AG09309 (cell line): ENCODE results near the gene NELFCD.

ENCODE experiments used
- DNase-seq: peaks from one replicate; pipeline ENCODE4 v3.0.0-alpha.2; 2010; ENCODE audit warnings: low read depth
- H3K4me3 ChIP-seq: 2 replicates; pipeline ENCODE4 v1.5.1; 2011; ENCODE audit warnings: mild to moderate bottlenecking, low read depth, low read length, moderate library complexity; ENCODE audit not compliant: control insufficient read depth
- TF ChIP-seq, protein P1 (sequence below): IDR thresholded peaks from 2 replicates; pipeline ENCODE4 v1.5.1; 2011; ENCODE audit warnings: mild to moderate bottlenecking, low read depth, low read length, inconsistent platforms; ENCODE audit not compliant: insufficient read depth, control insufficient read depth; ENCODE audit errors: missing control alignments

NELFCD gene

DNA sequence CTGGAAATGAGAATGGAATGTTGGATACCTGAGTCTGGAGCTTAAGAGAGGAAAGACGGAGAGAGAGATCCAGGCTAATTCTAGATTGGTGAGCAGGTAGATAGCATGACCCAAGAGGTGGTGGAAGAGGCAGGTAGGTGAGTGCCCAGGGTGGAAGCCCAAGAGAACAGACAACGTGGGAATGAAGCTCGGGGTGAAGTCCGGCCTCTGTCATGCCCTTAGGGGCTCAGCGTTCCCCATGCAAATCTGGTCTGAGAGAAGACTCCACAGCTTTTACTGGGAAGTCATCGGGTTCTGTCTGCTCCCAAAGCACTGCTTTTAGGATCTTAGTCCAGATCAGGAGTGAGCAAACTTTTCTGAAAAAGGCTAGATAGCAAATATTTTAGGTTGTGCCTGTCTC lies 3.6 kb downstream of the NELFCD start:
- DNase-seq, result no peak
- no peak overlapping the region for H3K4me3 ChIP-seq
- TF ChIP-seq, protein P1, sequence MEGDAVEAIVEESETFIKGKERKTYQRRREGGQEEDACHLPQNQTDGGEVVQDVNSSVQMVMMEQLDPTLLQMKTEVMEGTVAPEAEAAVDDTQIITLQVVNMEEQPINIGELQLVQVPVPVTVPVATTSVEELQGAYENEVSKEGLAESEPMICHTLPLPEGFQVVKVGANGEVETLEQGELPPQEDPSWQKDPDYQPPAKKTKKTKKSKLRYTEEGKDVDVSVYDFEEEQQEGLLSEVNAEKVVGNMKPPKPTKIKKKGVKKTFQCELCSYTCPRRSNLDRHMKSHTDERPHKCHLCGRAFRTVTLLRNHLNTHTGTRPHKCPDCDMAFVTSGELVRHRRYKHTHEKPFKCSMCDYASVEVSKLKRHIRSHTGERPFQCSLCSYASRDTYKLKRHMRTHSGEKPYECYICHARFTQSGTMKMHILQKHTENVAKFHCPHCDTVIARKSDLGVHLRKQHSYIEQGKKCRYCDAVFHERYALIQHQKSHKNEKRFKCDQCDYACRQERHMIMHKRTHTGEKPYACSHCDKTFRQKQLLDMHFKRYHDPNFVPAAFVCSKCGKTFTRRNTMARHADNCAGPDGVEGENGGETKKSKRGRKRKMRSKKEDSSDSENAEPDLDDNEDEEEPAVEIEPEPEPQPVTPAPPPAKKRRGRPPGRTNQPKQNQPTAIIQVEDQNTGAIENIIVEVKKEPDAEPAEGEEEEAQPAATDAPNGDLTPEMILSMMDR, result no peak

DNA sequence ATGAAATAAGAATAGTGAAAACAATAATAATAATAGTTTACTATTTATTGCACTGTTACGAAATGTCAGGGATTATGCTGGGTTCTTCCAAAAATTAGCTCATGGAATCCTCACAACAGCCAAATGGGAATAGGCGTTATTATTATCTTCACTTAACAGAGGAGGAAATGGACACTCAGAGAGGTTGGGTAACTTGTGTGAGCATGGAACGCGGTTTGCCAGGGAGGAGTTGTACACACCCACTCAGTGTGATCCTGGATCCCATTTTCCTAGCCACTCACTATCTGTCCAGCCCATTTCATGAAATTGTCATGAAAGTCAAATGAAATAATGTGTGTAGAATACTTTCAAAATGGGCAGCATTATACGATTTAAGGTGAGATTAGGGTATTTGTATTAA lies 4.6 kb downstream of the NELFCD start:
- TF ChIP-seq, protein P1, result no peak
- DNase-seq, result no peak
- no peak overlapping the region for H3K4me3 ChIP-seq

DNA sequence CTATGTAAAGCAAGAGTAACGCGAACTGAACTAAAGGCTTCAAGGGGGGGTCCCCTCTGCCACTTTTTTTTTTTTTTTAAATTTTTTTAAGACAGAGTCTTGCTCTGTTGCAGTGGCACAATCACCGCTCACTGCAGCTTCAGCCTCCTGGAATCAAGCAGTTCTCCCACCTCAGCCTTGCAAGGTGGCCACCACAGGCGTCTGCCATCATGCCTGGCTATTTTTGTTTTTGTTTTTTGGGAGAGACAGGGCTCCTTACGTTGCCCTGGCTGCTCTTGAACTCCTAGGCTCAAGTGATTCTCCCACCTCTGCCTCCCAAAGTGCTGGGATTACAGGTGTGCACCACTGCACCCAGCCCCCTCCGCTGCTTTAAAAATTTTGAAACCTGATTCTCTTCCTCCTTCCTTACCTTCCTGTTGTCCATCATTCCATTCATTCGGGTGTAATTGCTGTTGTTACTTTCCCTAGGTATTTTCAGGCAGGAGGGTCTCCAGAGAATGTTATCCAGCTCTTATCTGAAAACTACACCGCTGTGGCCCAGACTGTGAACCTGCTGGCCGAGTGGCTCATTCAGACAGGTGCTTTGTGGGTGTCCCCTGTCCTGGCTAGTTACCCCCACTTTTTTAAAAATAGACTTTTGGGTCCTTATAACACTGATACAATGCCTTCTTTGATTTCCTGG lies 5.4 kb downstream of the NELFCD start:
- DNase-seq, result no peak
- H3K4me3 ChIP-seq, result no peak overlapping the region
- TF ChIP-seq, protein P1, result no peak

DNA sequence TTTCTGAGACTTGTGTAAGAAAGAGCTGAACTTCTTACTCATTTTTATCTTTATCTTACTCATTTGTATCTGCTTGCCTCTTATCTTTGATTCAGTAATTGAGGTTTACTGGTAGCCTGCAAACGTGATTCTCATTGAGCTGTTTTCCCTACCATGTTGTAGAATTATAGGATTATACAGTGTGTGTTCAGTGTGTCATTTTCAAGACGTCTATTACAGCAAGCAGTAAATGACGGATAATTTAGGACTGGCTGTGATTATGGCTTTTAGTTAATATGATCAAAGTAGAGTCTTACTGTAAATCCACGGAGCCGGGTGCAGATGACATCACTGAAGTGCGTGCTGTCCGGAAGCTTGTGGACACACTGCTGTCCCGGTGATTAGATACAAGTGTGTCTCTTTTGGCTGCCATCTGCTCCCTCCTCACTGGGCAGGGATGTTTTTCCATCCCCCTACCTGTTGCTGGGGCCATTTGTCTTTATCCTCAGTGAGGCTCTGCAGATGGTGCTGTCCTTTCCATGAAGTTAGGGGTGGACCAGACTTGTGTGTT lies 6.0 kb downstream of the NELFCD start:
- H3K4me3 ChIP-seq, result no peak overlapping the region
- no peak for DNase-seq
- TF ChIP-seq, protein P1, result no peak

DNA sequence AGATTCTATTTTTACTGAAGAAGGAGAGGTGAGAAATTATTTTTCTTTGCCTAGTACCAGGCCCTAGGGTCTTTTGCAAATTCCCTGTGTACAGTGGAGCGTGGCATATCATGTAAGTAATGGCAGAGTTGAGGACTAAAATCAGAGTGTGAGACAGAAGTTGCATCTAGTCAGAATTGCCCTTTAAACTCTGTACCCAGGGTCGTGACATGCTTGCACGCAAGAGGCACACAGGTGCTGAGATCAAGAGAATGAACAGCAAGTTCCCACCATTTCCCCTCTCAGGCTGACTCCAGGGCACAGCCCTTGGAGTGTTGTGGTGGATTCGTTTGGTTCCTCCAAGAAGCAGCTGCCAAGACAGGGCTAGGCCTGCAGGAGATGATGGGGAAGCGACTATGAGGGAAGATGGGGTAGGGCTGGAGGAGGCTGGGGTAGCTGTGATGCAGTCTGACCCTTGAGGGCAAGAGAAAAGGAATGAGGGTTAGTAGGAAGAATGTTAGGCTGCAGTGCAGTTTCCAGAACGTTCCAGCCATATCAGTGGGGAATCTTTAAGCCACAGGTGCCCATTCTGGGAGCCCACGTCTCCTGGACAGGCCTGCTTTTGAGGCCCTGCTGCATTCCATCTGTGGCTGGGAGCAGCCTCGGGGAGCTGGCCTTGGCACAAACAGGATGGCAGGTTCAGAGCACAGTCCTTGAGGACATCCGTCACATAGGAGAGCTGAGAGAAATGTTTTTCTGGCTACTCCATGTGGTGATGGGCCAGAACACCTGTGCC lies 6.9 kb downstream of the NELFCD start:
- TF ChIP-seq, protein P1, result no peak
- DNase-seq, result no peak
- no peak overlapping the region for H3K4me3 ChIP-seq

DNA sequence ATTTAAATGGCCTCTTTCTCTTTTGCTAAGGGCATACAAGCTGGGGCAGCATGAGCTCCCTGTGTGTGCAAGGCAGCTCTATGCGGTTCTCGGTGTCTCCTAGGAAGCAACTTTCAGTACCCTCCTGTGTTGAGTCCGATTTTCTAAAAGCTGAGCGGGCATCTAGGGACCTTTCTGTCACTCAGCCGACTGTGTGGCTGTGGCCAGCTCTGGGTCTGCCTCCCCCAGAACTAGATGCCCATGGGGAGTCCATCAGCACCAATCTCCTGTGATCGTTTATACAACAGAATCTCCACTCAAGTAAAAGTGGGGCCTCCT lies 7.5 kb downstream of the NELFCD start:
- no peak for DNase-seq
- H3K4me3 ChIP-seq, result no peak overlapping the region
- TF ChIP-seq, protein P1, result no peak
